ENCODE data around the gene WDFY2.
"Not testable (repeated sequence)": the region's sequence is repeated elsewhere in the genome, so short reads cannot be mapped to it uniquely, and the experiment has no call there.

The WDFY2 gene

DNA sequence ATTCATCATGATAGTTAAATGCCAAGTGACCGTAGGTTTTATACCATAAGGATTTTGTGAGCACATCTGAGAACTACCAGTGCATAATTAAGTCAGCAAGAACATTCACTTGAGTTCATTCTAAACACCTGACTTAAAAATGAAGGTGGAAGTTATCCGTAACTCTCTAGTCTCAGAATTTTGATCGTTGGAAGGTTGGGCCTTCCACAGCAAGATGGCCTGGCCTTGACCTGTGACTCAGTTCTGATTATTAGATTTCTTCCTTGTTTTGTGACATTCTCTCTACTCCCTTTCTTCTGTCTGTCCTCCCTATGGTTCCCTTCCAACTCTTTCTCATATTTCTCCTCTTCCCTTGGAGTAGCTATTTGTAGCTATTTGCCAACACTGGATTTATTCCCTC is 20.0 kb upstream of the WDFY2 start:
- DNase-seq, result no peak

GRCh38 chr13:51564671-51565070 is 19.6 kb upstream of the WDFY2 start:
- no peak for DNase-seq

- not testable (repeated sequence) for DNase-seq
Measured at GRCh38 chr13:51569001-51569400, 15.3 kb upstream of the WDFY2 start.

DNA sequence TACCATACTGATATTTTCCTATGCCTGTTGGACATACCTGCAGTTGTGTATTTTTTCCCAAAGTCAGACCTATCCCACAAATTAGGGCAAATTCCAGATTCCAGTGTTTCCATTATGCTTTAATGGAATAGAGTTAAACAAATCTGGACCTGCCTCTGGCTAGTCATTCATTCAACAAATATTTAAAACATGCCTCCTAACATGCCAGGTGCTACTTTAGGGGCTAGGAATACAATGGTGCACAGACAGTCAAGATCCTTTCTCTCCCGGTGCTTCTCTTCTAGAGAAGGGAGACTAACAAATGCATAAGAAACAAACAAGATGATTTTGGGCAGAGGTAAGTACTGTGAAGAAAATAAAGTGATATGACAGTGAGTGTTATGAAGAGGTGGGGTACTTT is 7.5 kb upstream of the WDFY2 start:
- DNase-seq, result no peak

GRCh38 chr13:51577690-51578089 is 6.6 kb upstream of the WDFY2 start:
- no peak for DNase-seq

DNA sequence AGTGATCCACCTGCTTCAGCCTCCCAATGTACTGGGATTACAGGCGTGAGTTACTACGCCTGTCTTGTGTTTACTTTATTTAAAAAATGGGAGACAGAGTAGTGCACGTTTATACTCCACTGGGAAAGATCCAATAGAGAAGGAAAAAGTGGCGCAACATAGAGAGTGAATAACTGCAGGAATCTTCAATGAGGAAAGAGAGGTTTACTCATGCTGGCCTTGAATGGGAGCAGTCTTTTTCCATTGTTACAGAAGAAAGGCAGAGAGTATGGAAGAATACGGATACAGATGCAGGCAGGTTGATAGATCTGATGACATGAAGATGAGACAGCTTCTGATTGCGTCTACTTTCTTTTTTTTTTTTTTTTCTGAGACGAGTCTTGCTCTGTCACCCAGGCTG is 4.6 kb upstream of the WDFY2 start:
- DNase-seq, result no peak

GRCh38 chr13:51581148-51581820 is 3.0 kb upstream of the WDFY2 start:
- no peak for DNase-seq

DNA sequence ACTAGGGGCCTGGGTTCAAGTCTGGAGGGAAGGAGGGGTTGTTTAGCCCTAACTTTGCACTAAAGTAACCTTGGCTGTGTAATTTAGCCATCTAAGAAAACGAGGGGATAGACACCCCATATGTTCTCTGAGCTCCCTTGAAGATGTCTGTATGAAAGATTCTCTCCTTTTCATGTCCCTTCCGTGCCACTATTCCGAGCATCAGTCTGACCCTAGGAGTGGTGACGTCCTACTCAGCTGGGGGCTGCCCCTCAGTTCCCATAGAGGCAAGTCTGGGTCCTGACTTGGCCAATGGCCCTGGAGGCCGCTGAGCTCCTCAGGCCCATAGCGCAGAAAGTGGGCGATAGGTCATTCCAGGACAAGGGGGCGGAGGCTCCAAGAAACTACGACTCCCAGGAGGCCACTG is 790 bp upstream of the WDFY2 start:
- no peak for DNase-seq

- DNase-seq, result peak in 29 of 51 donors; percentile 2 to 79 (median 54)
Measured at GRCh38 chr13:51584731-51585672, 740 bp downstream of the WDFY2 start.

DNA sequence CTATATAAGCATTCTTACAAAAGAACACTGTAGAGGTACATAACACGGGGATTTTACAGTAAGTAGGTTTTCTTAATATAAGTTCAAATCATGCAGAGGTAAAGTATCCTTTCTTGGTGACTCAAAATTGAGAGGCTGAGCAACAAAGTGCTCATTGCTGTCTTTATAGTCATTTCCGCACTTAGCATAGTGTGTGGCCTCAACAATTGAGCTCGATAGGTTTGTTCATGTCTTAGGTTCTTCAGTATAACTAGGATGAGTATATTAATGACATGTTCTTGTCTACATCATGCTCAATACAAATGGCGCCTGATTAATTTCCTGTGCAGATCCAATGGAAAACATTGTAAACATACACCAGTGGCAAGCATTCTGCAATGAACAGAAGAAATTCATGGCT is 1.4 kb downstream of the WDFY2 start:
- peak in 1 of 51 donors; percentile 39 for DNase-seq

GRCh38 chr13:51587372-51587771 is 3.1 kb downstream of the WDFY2 start:
- no peak for DNase-seq

DNA sequence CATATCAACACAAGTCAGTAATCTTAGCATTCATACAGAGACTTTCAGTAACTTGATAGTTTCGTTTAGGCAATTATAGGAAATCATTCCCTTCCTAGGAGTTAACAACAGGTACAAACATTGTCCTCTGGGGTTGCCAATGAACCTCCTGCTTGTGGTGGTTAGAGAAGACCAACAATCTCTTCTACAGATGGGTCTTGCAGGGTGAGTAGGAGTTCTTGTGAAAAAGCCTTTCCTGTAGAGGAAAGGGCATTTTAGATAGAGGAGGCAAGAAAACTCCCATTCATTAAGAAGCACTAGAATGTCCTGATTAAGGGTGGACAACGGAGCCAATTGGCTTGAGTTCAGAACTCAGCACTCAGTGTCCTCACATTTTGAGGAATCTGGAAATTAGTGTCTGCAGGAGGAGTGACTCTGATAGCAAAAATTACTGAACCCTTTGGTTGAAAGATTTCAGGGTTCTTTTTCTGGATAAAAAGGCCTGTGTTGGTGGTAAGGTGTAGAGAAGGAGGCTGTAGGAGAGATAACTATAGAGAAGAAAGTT is 4.2 kb downstream of the WDFY2 start:
- DNase-seq, result no peak

- no peak for DNase-seq
Measured at GRCh38 chr13:51589793-51590192, 5.5 kb downstream of the WDFY2 start.

DNA sequence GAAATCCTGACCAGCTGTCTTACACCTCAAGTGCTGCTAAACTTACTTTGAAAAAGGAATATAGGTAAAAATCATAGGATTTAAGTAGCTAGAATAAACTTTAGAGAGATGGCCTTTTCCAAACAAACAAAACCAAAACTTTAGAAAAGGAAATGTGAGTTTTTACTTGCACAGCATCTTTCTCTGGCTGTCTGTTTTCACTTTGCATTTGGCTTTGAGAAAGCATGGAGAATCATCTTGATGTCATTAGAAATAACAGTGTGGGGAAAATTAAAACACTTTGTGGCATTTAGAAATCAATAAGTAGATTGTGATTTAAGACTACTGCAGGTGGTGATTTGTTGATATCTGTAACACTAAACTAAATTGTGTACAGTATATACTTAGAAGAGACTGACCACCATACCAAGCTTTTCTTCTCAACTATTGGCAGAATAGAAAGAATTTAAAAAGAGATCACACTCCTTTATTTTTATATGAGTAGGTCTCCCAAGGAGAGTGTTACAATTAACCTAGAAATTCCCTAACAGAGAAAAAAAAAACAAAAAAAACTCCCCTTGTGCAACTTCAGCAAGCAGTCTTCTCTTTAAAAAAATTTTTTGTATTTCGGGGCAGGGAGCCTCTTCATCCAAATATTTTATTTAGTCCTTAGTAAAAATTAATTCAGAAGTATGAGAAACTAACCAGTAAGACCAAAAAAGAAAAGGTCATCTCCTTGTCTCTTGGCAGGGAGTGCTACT is 6.1 kb downstream of the WDFY2 start:
- DNase-seq, result no peak

GRCh38 chr13:51590971-51591627 is 6.8 kb downstream of the WDFY2 start:
- DNase-seq, result peak in 1 of 51 donors; percentile 14

DNA sequence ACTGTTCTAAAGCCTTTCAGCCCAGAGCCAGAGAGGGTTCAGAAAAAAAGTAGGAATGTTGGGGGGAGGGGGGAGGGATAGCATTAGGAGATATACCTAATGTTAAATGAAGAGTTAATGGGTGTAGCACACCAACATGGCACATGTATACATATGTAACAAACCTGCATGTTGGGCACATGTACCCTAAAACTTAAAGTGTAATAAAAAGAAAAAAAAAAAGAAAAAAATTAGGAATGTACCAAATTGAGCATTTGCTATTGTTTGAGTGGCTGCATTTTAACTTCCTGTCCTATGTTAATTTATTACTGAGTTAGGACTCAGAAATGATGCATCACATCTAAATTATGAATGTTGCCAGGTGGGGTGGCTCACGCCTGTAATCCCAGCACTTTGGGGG is 7.7 kb downstream of the WDFY2 start:
- DNase-seq, result not testable (repeated sequence)

- DNase-seq, result no peak
Measured at GRCh38 chr13:51594432-51594831, 10.2 kb downstream of the WDFY2 start.

DNA sequence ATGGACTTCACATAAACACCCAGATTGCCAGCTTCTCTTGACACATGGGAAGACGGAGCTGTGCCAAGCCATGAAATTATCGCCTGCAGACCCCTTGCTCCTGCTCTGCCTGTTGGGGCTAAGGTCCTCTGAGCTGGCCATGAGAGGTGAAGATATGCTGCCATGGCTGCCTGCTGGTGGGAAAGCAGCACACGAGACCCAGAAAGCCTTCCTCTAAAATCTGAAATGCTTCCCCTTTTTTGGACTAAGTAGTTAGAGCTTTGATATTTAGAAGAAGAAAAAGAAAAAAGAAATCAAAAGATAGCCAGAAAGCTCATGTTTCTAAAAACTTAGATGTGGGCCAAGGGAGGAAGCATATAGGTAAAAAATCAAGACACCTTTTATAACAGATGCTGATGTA is 11.2 kb downstream of the WDFY2 start:
- DNase-seq, result no peak

DNA sequence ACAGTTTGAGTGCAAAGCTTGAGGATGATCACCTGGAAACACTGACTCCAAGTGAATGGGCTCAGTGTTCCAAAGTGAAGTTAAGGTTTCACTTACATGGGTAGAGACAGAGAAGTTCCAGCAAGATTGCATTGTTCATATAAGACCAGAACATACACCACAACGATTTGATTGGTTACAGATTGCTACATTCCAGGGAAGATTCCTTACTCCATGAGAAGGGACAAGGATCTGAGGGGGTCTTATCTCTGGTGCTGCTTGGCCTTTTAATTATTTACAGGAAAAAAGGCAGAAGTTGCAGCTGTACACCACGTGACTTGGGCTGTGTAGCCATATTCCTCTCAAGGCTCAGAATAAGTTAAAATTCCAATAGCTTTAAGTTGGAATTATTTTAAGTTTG is 12.3 kb downstream of the WDFY2 start:
- DNase-seq, result no peak

DNA sequence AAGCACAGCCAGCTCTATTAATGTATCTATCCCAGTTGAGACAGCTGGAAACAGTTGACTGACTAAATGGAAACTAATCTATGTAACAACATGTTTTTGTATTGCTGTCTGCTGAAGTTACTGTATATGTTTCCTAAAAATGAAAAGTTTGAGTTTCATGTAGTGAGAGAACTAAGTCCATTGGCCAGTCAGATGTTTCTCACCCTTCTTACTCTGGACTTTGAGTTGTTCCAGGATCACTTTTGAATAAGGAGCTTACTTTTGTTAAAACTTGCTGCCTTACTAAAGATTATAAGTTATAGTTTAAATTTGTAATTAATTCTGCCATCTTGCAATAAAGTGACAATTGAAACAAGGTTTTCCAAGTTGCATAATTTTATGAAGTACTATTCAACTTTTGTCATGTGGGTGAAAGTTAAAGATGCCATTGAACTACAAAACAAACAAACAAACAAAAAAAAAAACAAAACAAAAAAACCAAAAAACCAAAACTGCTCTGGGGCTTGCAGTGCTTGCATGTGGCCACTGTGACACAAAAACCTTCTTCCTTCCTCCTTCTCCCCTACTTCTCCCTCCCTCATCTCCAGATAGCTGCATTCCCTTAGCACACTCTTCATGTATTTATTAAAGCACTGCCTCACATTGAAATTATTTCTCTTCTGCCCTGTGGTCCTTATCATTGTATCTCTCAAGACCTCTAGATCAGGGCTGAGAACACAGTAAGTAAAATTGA is 15.3 kb downstream of the WDFY2 start:
- no peak for DNase-seq

DNA sequence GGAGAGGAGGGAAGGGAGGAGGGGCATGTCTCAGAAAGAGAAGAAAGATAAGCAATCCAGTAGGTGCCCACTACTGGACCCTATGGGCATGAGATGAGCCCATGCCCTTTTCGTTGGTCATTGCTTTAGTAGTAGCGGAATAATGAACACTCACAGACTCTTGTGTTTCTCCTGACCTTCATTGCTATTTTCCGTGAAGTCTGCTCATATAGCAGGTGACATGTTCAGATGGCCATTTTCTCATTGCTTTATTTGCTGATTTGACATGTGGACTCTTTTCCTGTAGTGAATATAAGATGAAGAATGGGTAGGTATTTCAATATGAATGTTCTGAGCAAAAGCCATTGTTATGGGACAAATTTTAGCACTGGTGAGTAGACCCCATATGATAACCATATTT is 16.4 kb downstream of the WDFY2 start:
- no peak for DNase-seq

Measured in hypothalamus (tissue), 51 donors.